Immature natural killer cell (primary cell): ENCODE measurements around the gene GNG8. TPM values are rescaled to one million over a fixed set of nuclear protein-coding genes. Genes with fewer than 3 reads are reported as not detected.
A peak's percentile ranks its signal among the peaks of the same experiment; 100 is the strongest.
"Not testable (repeated sequence)": the region's sequence is repeated elsewhere in the genome, so short reads cannot be mapped to it uniquely, and the experiment has no call there.

Experiments
- DNase-seq, 3 donors: peaks; one replicate each; pipeline ENCODE4 v3.0.0; 2022; ENCODE audit warnings: mixed read lengths in 1 of 3
- H3K27ac Mint-ChIP-seq, 6 donors: one replicate each; pipeline ENCODE4 v1.8.0; 2020; ENCODE audit warnings: mixed read lengths in 6 of 6, mild to moderate bottlenecking in 5 of 6, inconsistent platforms in 4 of 6, moderate library complexity in 3 of 6
- H3K27me3 Mint-ChIP-seq, 3 donors: one replicate each; pipeline ENCODE4 v1.8.0; 2020 to 2021; ENCODE audit warnings: low read depth in 3 of 3, mild to moderate bottlenecking in 3 of 3, mixed read lengths in 3 of 3, moderate library complexity in 3 of 3, inconsistent platforms in 1 of 3
- H3K36me3 Mint-ChIP-seq, 3 donors: one replicate each; pipeline ENCODE4 v1.8.0; 2020; ENCODE audit warnings: mixed read lengths in 3 of 3, inconsistent platforms in 2 of 3, mild to moderate bottlenecking in 2 of 3
- H3K4me1 Mint-ChIP-seq, 2 donors: one replicate each; pipeline ENCODE4 v1.8.0; 2020; ENCODE audit warnings: inconsistent platforms in 2 of 2, mild to moderate bottlenecking in 2 of 2, mixed read lengths in 2 of 2, moderate library complexity in 1 of 2
- H3K4me3 Mint-ChIP-seq, 5 donors: one replicate each; pipeline ENCODE4 v1.8.0; 2020; ENCODE audit warnings: mild to moderate bottlenecking in 5 of 5, mixed read lengths in 5 of 5, inconsistent platforms in 3 of 5, moderate library complexity in 3 of 5
- H3K9me3 Mint-ChIP-seq, 6 donors: one replicate each; pipeline ENCODE4 v1.8.0; 2020; ENCODE audit warnings: mild to moderate bottlenecking in 6 of 6, mixed read lengths in 6 of 6, inconsistent platforms in 4 of 6, moderate library complexity in 3 of 6
- polyA plus RNA-seq, 3 donors: library from polyadenylated mRNA; unstranded; fragments of 300-500 nt; fragmentation: Illumina TruSeq; gene quantifications; one replicate each; pipeline ENCODE4 v1.2.3, GENCODE V29; 2021

GNG8 gene
- polyA plus RNA-seq, 3 donors from 2014 or later, result not detected

- DNase-seq, result no peak
- Mint-ChIP-seq H3K4me1 (peaks cover 11 to 16% of the 10 kb centered on the region in 2 donors), H3K27ac (no peak overlapping the region), H3K27me3 (peaks cover 2 to 26% (median 14%) of the 10 kb centered on the region in 3 donors), H3K9me3 (no peaks in the 10 kb centered on the region), H3K4me3 (peak overlapping the region in 3 of 5 donors; percentile 20 to 68 (median 56)), H3K36me3 (no peaks in the 10 kb centered on the region)
These were observed 1.3 kb downstream of the GNG8 start for GRCh38 chr19:46634656-46635218.

- DNase-seq, result peak; percentile 73 to 75 (median 73)
- Mint-ChIP-seq H3K4me3 (peak overlapping the region; percentile 12 to 69 (median 57)), H3K27me3 (peaks cover 2 to 26% (median 12%) of the 10 kb centered on the region in 3 donors), H3K4me1 (peaks cover 11 to 14% of the 10 kb centered on the region in 2 donors), H3K36me3 (no peaks in the 10 kb centered on the region), H3K9me3 (no peaks in the 10 kb centered on the region), H3K27ac (peak overlapping the region in 1 of 6 donors; percentile 29)
These were observed 1.9 kb downstream of the GNG8 start for GRCh38 chr19:46634045-46634655.

GRCh38 chr19:46633130-46633529 lies 2.9 kb downstream of the GNG8 start:
- Mint-ChIP-seq H3K36me3 (no peaks in the 10 kb centered on the region), H3K9me3 (no peaks in the 10 kb centered on the region), H3K27me3 (peaks cover 2 to 26% (median 12%) of the 10 kb centered on the region in 3 donors), H3K4me1 (peaks cover 11 to 14% of the 10 kb centered on the region in 2 donors), H3K27ac (no peak overlapping the region), H3K4me3 (peak overlapping the region; percentile 5 to 69 (median 57))
- DNase-seq, result no peak

GRCh38 chr19:46631481-46631880 lies 4.5 kb downstream of the GNG8 start:
- DNase-seq, result no peak
- H3K4me1 Mint-ChIP-seq, result peaks cover 11 to 14% of the 10 kb centered on the region in 2 donors
- no peak overlapping the region for H3K4me3 Mint-ChIP-seq
- H3K27me3 Mint-ChIP-seq, result peaks cover 2 to 26% (median 12%) of the 10 kb centered on the region in 3 donors
- H3K9me3 Mint-ChIP-seq, result no peaks in the 10 kb centered on the region
- no peaks in the 10 kb centered on the region for H3K36me3 Mint-ChIP-seq
- no peak overlapping the region for H3K27ac Mint-ChIP-seq

GRCh38 chr19:46630586-46631205 lies 5.3 kb downstream of the GNG8 start:
- H3K4me3 Mint-ChIP-seq, result no peak overlapping the region
- H3K4me1 Mint-ChIP-seq, result peaks cover 11 to 14% of the 10 kb centered on the region in 2 donors
- no peak for DNase-seq
- H3K27ac Mint-ChIP-seq, result no peak overlapping the region
- no peaks in the 10 kb centered on the region for H3K36me3 Mint-ChIP-seq
- peaks cover under 1 to 23% (median 12%) of the 10 kb centered on the region in 3 donors for H3K27me3 Mint-ChIP-seq
- no peaks in the 10 kb centered on the region for H3K9me3 Mint-ChIP-seq

GRCh38 chr19:46629546-46630025 lies 6.4 kb downstream of the GNG8 start:
- DNase-seq, result no peak
- no peak overlapping the region for H3K27ac Mint-ChIP-seq
- peaks cover 0 to 23% (median 11%) of the 10 kb centered on the region in 3 donors for H3K27me3 Mint-ChIP-seq
- H3K4me3 Mint-ChIP-seq, result no peak overlapping the region
- no peaks in the 10 kb centered on the region for H3K9me3 Mint-ChIP-seq
- H3K4me1 Mint-ChIP-seq, result peaks cover 10 to 11% of the 10 kb centered on the region in 2 donors
- H3K36me3 Mint-ChIP-seq, result no peaks in the 10 kb centered on the region

GRCh38 chr19:46628970-46629369 lies 7.0 kb downstream of the GNG8 start:
- not testable (repeated sequence) for H3K27ac Mint-ChIP-seq, DNase-seq, H3K9me3 Mint-ChIP-seq, H3K36me3 Mint-ChIP-seq, H3K4me3 Mint-ChIP-seq
- peaks cover 0 to 22% (median 11%) of the 10 kb centered on the region in 3 donors for H3K27me3 Mint-ChIP-seq
- H3K4me1 Mint-ChIP-seq, result peaks cover 8 to 10% of the 10 kb centered on the region in 2 donors

GRCh38 chr19:46626446-46626845 lies 9.6 kb downstream of the GNG8 start:
- H3K27me3 Mint-ChIP-seq, result peaks cover 0 to 10% (median 1%) of the 10 kb centered on the region in 3 donors
- no peak overlapping the region for H3K4me3 Mint-ChIP-seq
- no peaks in the 10 kb centered on the region for H3K9me3 Mint-ChIP-seq
- H3K4me1 Mint-ChIP-seq, result no peaks in the 10 kb centered on the region
- no peaks in the 10 kb centered on the region for H3K36me3 Mint-ChIP-seq
- DNase-seq, result no peak
- no peak overlapping the region for H3K27ac Mint-ChIP-seq

GRCh38 chr19:46625731-46626130 lies 10.3 kb downstream of the GNG8 start:
- no peaks in the 10 kb centered on the region for H3K9me3 Mint-ChIP-seq
- no peak for DNase-seq
- no peaks in the 10 kb centered on the region for H3K4me1 Mint-ChIP-seq
- H3K27ac Mint-ChIP-seq, result no peak overlapping the region
- no peaks in the 10 kb centered on the region for H3K36me3 Mint-ChIP-seq
- peaks cover 0 to 7% (median 1%) of the 10 kb centered on the region in 3 donors for H3K27me3 Mint-ChIP-seq
- no peak overlapping the region for H3K4me3 Mint-ChIP-seq

GRCh38 chr19:46624958-46625661 lies 10.9 kb downstream of the GNG8 start, which contains the start of gene PTGIR:
TSS of gene PTGIR (minus strand) at chr19:46625089. CDS start at chr19:46624225, 864 bp downstream.
- Mint-ChIP-seq H3K27me3 (peaks cover 0 to 7% (median 1%) of the 10 kb centered on the region in 3 donors), H3K4me1 (no peaks in the 10 kb centered on the region), H3K27ac (no peak within 1 kb of the TSS), H3K36me3 (no peaks in the 10 kb centered on the region), H3K4me3 (no peak within 1 kb of the TSS), H3K9me3 (no peaks in the 10 kb centered on the region)
- no peak for DNase-seq

- no peaks in the 10 kb centered on the region for H3K9me3 Mint-ChIP-seq
- H3K4me3 Mint-ChIP-seq, result no peak overlapping the region
- peaks cover 0 to 4% (median 0%) of the 10 kb centered on the region in 3 donors for H3K27me3 Mint-ChIP-seq
- DNase-seq, result no peak
- H3K27ac Mint-ChIP-seq, result no peak overlapping the region
- H3K36me3 Mint-ChIP-seq, result no peaks in the 10 kb centered on the region
- no peaks in the 10 kb centered on the region for H3K4me1 Mint-ChIP-seq
These were observed 12.0 kb downstream of the GNG8 start for GRCh38 chr19:46623915-46624502.

GRCh38 chr19:46622118-46622446 lies 13.9 kb downstream of the GNG8 start:
- Mint-ChIP-seq H3K4me1 (peaks cover 0 to under 1% of the 10 kb centered on the region in 2 donors), H3K27me3 (peaks cover 0 to 4% (median under 1%) of the 10 kb centered on the region in 3 donors), H3K9me3 (no peaks in the 10 kb centered on the region), H3K27ac (no peak overlapping the region), H3K4me3 (no peak overlapping the region), H3K36me3 (no peaks in the 10 kb centered on the region)
- no peak for DNase-seq
